Measurements from ENCODE around the gene SCRN1.

The SCRN1 gene

DNA sequence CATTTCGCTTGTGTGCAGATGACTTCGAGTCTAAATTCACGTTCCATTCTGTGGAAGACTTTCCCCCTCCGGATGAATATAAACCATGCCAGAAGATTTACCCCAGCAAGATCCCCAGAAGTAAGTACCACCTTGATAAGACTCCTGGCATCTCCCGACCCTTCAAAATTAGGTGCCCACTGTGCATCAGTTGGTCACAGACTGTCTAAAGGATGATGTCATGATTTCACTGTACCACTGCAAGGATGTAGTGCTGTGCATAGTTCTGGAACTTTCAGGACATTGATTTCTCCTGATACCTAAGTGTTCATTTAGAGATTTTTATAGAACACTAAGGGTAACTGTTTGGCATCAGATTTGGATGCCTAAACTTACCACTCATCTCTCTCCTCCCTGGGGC is 100.3 kb downstream of the SCRN1 start:
- TF ChIP-seq GATA2 (IDR thresholded peaks at IDR 0.05; ENCODE audit: low read depth, low read length) (no peak), GATA3 (IDR thresholded peaks at IDR 0.05; ENCODE audit: low read depth, low read length) (no peak)

- TF ChIP-seq GATA2 (IDR thresholded peaks at IDR 0.05; ENCODE audit: low read depth, low read length) (no peak), GATA3 (IDR thresholded peaks at IDR 0.05; ENCODE audit: low read depth, low read length) (no peak)
Measured at GRCh38 chr7:29888006-29888405, 101.6 kb downstream of the SCRN1 start.

- TF ChIP-seq GATA2 (IDR thresholded peaks at IDR 0.05; ENCODE audit: low read depth, low read length) (no peak), GATA3 (IDR thresholded peaks at IDR 0.05; ENCODE audit: low read depth, low read length) (no peak)
Measured at GRCh38 chr7:29886827-29887226, 102.8 kb downstream of the SCRN1 start.

DNA sequence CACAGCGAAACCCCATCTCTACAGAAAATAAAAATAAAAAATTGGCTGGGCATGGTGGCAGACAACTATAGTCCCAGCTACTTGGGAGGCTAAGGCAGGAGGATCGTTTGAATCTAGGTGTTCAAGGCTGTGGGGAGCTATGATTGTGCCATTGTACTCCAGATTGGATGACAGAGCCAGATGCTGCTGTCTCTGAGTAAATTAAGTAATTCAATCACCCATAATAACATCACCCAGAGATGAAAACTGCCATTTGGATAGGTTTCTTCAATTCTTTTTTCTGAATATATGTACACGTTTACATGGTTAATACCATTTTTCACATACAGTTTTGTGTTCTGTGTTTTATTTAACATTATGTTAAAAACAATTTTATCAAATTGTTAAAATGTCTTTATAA is 104.0 kb downstream of the SCRN1 start:
- TF ChIP-seq GATA2 (IDR thresholded peaks at IDR 0.05; ENCODE audit: low read depth, low read length) (no peak), GATA3 (IDR thresholded peaks at IDR 0.05; ENCODE audit: low read depth, low read length) (no peak)

DNA sequence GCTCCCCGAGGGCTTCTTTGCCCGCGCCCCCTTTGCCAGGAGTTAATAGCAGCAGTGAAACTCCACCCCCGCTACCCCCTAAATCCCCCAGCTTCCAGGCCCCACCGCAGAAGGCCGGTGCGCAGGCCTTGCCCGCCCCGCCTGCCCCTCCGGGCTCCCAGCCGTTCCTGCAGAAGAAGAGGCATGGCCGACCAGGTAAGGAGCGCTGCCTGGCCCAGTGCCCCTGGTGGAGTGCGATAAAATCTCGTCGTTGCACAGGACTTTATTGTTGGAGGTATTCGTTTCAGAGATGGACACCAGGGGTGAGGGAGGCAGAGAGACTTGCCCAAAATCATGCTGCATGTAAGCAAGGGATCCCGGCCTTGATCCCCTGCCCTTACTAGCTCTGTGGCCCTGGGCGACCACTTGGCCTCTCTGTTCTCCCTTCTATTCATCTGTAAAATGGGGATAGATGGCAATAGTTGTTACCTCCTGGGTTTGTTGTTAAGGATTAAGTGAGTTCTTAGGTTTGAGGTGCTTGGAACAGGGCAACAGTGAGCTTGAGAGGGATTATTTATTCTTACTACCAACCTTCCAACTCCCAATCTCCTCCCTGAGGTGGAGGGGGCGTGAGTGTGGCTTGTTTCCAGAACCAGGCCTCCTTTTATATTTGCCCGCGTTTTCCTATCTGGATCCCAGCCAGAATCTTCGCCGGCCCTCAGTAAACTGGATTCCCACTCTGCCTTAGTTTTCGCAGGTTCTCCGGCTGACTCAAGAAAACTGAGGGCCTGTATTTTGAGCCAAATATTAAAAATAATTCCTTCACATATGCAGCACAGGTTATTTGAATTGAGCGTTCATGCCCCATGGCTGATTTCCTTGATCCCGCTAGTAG is 105.0 kb downstream of the SCRN1 start:
- TF ChIP-seq GATA3 (IDR thresholded peaks at IDR 0.05; ENCODE audit: low read depth, low read length) (no peak), GATA2 (IDR thresholded peaks at IDR 0.05; ENCODE audit: low read depth, low read length) (no peak)

DNA sequence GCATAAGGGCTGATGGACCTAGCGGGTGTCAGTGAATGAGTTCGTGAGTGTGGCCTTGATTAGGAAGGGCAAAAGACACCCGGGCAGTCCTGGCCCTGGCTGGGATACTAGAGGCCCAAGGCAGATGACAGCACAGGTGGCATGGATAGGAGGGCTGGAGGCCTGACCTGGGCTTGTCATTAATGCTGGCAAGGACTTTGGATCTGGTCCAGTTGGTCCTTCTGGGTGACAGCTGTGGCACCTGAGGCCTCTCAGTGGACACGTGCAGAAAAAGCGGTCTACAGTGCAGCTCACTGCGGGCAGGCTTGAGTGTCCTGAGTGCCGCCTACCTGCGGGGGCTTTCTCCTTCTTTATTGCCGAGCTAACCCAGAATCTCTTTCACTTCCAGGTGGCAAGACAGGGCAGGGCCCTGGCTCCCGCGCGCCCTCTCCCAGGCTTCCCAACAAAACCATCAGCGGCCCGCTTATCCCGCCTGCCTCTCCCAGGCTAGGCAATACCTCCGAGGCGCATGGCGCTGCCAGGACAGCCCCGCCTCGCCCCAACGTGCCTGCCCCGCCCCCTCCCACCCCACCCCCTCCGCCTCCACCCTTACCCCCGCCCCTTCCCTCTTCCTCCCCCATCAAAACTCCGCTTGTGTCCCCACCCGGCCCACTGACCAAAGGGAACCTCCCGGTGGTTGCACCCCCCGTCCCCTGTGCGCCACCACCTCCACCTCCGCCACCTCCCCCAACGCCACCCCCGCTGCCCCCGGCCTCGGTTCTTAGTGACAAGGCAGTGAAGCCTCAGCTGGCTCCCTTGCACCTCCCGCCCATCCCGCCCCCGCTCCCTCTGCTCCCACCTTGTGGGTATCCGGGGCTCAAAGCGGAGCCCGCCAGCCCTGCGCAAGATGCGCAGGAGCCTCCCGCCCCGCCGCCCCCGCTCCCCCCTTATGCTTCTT is 105.9 kb downstream of the SCRN1 start:
- TF ChIP-seq GATA2 (IDR thresholded peaks at IDR 0.05; ENCODE audit: low read depth, low read length) (no peak), GATA3 (IDR thresholded peaks at IDR 0.05; ENCODE audit: low read depth, low read length) (no peak)

- TF ChIP-seq GATA3 (IDR thresholded peaks at IDR 0.05; ENCODE audit: low read depth, low read length) (no peak), GATA2 (IDR thresholded peaks at IDR 0.05; ENCODE audit: low read depth, low read length) (no peak)
Measured at GRCh38 chr7:29882481-29882880, 107.1 kb downstream of the SCRN1 start.

GRCh38 chr7:29881724-29882123 is 107.9 kb downstream of the SCRN1 start:
- TF ChIP-seq GATA2 (IDR thresholded peaks at IDR 0.05; ENCODE audit: low read depth, low read length) (no peak), GATA3 (IDR thresholded peaks at IDR 0.05; ENCODE audit: low read depth, low read length) (no peak)

GRCh38 chr7:29879609-29880008 is 110.0 kb downstream of the SCRN1 start:
- TF ChIP-seq GATA2 (IDR thresholded peaks at IDR 0.05; ENCODE audit: low read depth, low read length) (no peak), GATA3 (IDR thresholded peaks at IDR 0.05; ENCODE audit: low read depth, low read length) (no peak)

DNA sequence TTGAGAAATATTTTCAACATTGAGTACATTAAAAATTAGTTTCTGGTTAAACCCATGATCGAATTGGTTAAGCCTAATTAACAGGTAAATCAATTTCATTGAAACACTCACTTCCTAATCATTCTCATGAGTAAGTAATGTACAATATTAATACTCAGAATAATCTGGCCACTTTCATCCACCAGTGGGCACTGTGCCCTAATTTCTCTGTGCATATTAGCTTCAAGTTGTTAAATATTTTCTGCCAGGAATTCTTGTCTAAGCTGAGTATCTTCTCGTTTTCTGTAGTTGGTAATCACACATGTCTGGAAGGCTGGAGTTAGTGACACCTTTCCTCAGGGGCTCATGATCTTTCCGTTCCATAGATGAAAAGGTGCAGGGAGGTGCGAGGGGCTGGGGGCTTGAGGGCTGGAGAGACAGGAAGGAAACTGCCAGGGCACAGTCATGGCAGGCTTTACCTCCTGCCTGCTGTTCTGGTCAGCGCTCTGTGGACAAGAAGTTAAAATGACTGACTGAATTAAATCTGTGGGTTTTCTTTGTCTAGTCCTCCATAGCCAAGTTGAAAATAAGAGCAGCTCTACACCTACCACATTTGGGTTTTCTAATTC is 111.4 kb downstream of the SCRN1 start:
- TF ChIP-seq GATA2 (IDR thresholded peaks at IDR 0.05; ENCODE audit: low read depth, low read length) (no peak), GATA3 (IDR thresholded peaks at IDR 0.05; ENCODE audit: low read depth, low read length) (no peak)

DNA sequence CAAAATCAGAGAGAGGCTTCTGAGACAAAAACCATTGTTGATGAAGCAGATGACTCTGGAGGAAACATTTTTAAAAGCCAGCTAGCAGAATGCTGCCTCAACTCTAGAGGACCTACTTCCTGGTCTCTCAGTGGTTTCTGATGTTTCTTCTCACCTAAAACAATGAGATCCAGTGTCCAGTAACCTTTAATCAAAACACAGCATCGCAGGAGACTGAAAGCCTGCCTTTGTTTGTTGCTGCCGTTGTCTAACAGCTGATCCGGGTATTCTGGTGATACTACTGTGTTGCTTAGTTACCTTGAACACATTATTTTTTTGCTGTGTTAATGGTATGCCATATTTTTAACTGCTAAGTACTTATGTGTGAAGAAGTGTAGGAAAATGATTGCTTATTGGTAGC is 112.4 kb downstream of the SCRN1 start:
- no peak for TF ChIP-seq GATA3 (IDR thresholded peaks at IDR 0.05; ENCODE audit: low read depth, low read length)
- TF ChIP-seq GATA2 (IDR thresholded peaks at IDR 0.05; ENCODE audit: low read depth, low read length), result no peak

- TF ChIP-seq GATA3 (IDR thresholded peaks at IDR 0.05; ENCODE audit: low read depth, low read length), result no peak
- TF ChIP-seq GATA2 (IDR thresholded peaks at IDR 0.05; ENCODE audit: low read depth, low read length), result no peak
Measured at GRCh38 chr7:29875741-29876140, 113.9 kb downstream of the SCRN1 start.

- TF ChIP-seq GATA3 (IDR thresholded peaks at IDR 0.05; ENCODE audit: low read depth, low read length) (no peak), GATA2 (IDR thresholded peaks at IDR 0.05; ENCODE audit: low read depth, low read length) (no peak)
Measured at GRCh38 chr7:29873644-29874294, 115.8 kb downstream of the SCRN1 start.

Measured in SH-SY5Y (cell line).